Mesodermal cell (in vitro differentiated cells): ENCODE data around the gene ANXA9.

Experiments
- H3K27ac ChIP-seq: 2 replicates; pipeline ENCODE4 v1.7.0; 2013; ENCODE audit warnings: mild to moderate bottlenecking, low read depth, low read length, moderate library complexity; ENCODE audit not compliant: severe bottlenecking
- H3K36me3 ChIP-seq: 2 replicates; pipeline ENCODE4 v1.7.1; 2013; ENCODE audit warnings: mild to moderate bottlenecking, low read length, moderate library complexity; ENCODE audit not compliant: control insufficient read depth, insufficient read depth
- H3K4me1 ChIP-seq: one replicate; pipeline ENCODE4 v1.7.1; 2013; ENCODE audit warnings: mild to moderate bottlenecking, low read length; ENCODE audit not compliant: insufficient read depth, control insufficient read depth, poor library complexity, severe bottlenecking
- H3K4me3 ChIP-seq: 2 replicates; pipeline ENCODE4 v1.7.0; 2013; ENCODE audit warnings: low read length, control low read depth, mild to moderate bottlenecking; ENCODE audit not compliant: insufficient read depth, poor library complexity, severe bottlenecking; ENCODE audit errors: extremely low read depth
- H3K9me3 ChIP-seq: 2 replicates; pipeline ENCODE4 v1.7.1; 2013; ENCODE audit warnings: mild to moderate bottlenecking, low read length, moderate library complexity; ENCODE audit not compliant: control insufficient read depth
- WGBS, 2 experiments: methylation state at CpG; one replicate each; pipeline ENCODE4 v1.1.5; 2013; ENCODE audit warnings: missing lambda C conversion rate in 2 of 2; ENCODE audit not compliant: insufficient coverage in 2 of 2; 5-methylcytosine and 5-hydroxymethylcytosine counted together

Gene ANXA9

DNA sequence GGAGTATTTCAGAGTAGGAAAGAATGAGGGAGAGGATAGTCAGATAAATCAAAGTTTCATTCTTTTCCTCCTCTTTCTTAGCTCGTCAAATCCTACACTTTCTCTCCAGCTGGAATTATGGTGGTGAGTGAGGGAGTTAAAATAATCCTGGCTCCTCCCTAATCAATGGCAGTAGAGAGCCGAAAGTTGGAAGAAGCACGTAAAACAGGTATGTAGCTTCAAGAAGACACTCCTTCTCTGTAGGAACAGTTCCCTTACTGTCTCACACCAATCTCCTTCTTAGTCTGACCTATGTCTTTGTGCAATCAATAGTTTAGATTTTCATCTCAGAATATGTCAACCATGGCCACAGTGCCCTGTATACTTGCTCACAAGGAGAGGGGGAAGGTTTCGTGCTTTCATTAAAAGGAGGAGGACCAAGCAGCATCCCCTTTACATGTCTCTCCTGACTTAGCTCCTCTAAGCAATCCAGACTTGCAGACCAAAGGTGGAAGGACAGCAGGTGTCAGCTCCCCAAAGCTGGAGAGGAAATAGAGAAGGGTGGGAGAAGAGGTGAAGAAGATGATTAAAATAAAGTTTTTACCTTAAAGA, 23.7 kb downstream of the ANXA9 start:
- H3K4me3 ChIP-seq = peak overlapping the region; percentile 35
- H3K27ac ChIP-seq = peak overlapping the region; percentile 99
- H3K9me3 ChIP-seq = no peaks in the 10 kb centered on the region
- peaks cover 15% of the 10 kb centered on the region for H3K4me1 ChIP-seq
- no peaks in the 10 kb centered on the region for H3K36me3 ChIP-seq
- 76% methylated on average over 2 of the region's 4 CpGs; no CpG with 5 or more reads in 1 of the 2 experiments for WGBS, 2 experiments

DNA sequence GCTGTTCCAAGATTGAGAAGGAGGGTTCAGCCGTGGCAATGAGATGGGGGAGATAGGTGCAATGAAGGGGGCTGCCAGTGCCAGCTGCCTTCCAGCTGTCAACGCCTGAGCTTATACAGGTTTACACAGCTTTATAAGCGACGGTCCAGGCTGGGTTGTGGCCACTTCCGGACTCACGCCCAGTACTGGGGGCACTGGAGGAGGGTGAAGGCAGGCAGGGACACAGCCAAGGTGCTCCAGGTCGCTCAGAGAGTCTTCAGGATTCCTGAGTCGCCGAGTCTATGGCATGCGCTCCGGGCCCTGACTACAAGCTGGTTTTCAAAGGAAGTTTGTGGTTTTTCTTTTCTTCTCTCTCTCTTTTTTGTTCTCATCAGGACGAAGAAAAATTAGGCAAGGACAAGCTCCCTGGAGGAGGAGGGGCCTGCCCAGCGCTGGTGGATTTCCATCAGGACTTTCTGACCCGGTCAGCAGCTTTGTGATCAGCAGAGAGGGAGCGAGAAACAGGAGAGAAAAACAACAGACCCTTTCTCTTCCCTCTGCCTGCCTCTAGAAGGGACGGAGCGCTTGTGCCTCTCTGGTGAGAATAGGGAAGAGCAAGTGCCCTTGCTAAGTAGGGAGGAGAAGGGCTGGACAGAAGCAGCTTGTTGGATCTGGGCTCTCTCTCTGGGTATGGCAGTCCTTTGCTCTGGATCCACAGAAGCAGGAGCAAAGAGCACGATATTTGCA, 24.4 kb downstream of the ANXA9 start, which contains the start of gene MINDY1:
Gene MINDY1, minus strand, starts transcription at position 576 of the 726 bp plus-strand sequence. CDS start 4,285 bp downstream, outside the sequence.
- WGBS, 2 experiments = 15 to 23% methylated on average over 9 to 10 of the region's 18 CpGs
- H3K36me3 ChIP-seq = no peaks in the 10 kb centered on the region
- H3K4me3 ChIP-seq = peak within 1 kb of the TSS; percentile 35
- H3K9me3 ChIP-seq = no peaks in the 10 kb centered on the region
- peaks cover 15% of the 10 kb centered on the region for H3K4me1 ChIP-seq
- H3K27ac ChIP-seq = peak within 1 kb of the TSS; percentile 99

DNA sequence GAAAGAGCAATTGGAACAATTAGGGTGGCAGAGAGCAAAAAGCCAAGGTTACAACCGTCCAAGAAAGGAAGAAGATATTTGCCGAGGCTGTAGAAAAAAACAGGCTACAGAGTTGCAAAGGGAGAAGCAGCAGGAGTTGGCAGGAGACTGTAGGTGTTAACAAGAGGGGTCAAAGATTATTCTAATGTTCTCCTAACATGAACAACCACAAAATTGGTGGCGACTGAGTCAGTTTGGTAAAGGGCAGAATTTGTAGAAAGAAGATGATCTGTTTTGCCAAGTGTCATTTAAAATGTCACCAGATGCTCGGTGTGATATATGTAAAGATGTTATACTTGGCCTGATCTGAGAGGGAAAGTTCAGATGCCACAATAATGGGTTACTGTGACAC, 25.8 kb downstream of the ANXA9 start:
- 43% methylated on average over 3 to 4 of the region's 4 CpGs for WGBS, 2 experiments
- peaks cover 15% of the 10 kb centered on the region for H3K4me1 ChIP-seq
- H3K36me3 ChIP-seq = no peaks in the 10 kb centered on the region
- H3K9me3 ChIP-seq = no peaks in the 10 kb centered on the region
- H3K27ac ChIP-seq = peak overlapping the region; percentile 99
- no peak overlapping the region for H3K4me3 ChIP-seq

DNA sequence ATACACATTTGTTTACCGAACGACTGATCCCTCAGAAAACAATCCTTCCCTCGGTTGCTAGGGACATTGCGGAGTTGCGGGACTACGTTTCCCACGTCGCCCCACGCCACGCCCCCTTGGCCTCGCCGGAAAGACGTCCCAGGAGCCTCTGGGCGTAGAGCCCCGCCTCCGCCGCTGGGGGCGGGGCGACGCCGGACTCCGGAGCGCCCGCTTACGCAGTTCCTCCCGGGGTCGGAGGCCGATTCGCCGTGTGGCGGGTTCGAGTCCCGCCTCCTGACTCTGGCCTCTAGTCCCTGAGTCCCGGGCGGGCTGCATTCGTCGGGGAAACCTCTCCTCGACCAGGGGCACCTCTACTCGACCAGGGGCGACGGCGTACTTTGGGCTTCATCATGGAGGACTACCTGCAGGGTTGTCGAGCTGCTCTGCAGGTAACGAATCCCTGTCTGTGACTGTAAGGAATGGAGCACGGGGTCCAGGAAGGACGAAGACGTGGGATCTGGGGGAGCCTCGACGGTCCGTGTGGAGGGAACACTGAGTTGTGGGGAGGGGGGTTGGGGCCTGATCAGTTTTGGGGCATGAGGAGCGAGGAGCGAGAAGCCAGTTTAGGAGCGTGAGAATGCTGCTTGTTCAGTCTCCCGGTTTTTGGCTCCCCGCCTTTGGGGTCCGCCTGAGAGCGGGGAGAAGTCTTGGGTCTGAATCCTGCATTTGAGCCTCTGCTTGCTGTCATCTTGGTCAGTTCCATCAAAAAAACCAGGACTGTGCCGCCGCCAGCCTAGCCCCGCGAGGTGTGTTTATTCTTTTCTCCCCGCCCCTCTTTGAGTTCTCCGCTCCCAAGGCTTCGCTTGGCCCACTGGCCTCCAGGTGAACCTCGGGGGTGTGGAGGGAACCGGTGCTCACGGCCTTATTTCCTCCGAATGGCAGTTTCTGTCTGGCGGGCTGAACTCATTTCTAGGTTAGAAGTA, 26.4 kb downstream of the ANXA9 start, which contains the start of gene PRUNE1:
Gene PRUNE1, plus strand, starts transcription at position 206 of the 962 bp plus-strand sequence. Its CDS starts 184 bp downstream, at position 390.
- Histone ChIP-seq H3K4me1 (peaks cover 15% of the 10 kb centered on the region), H3K27ac (peak within 1 kb of the TSS; percentile 99)

DNA sequence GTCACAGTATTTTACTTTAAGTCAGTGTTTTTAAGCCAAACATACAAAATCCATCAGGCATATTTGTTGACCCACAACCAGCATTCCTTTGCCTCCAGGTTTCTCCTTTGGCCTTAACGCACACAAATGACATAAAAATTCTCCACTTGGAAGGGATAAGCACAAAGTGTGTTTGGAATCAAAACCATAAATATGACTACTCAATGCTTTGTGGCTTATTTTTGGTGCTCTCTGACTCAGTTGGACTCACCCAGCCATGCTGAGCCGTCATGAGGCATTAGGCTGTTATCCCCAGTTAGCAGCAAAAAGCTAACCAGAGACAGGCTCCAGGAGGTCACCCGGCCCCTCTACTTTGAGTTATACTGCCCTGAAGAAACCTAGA, 27.1 kb downstream of the ANXA9 start:
- peaks cover 15% of the 10 kb centered on the region for H3K4me1 ChIP-seq
- H3K9me3 ChIP-seq = no peaks in the 10 kb centered on the region
- H3K27ac ChIP-seq = peak overlapping the region; percentile 55
- H3K4me3 ChIP-seq = peak overlapping the region; percentile 70
- 81 to 83% methylated on average over 2 of the region's 3 CpGs for WGBS, 2 experiments
- H3K36me3 ChIP-seq = no peaks in the 10 kb centered on the region

More for the DNA sequence above, 26.4 kb downstream of the ANXA9 start, which contains the start of gene PRUNE1:
- Histone ChIP-seq H3K9me3 (no peaks in the 10 kb centered on the region), H3K36me3 (no peaks in the 10 kb centered on the region), H3K4me3 (peak within 1 kb of the TSS; percentile 70)
- WGBS, 2 experiments = 2 to 4% methylated on average over 55 to 60 of the region's 69 CpGs

GRCh38 chr1:151009674-151010345, 27.7 kb downstream of the ANXA9 start:
- no peaks in the 10 kb centered on the region for H3K36me3 ChIP-seq
- no peaks in the 10 kb centered on the region for H3K9me3 ChIP-seq
- 100% methylated on average over 4 to 6 of the region's 8 CpGs for WGBS, 2 experiments
- H3K4me1 ChIP-seq = peaks cover 15% of the 10 kb centered on the region
- no peak overlapping the region for H3K4me3 ChIP-seq
- H3K27ac ChIP-seq = no peak overlapping the region

GRCh38 chr1:151010346-151010726, 28.2 kb downstream of the ANXA9 start:
- no peak overlapping the region for H3K27ac ChIP-seq
- H3K9me3 ChIP-seq = no peaks in the 10 kb centered on the region
- 92% methylated on average over 2 of the region's 3 CpGs; no CpG with 5 or more reads in 1 of the 2 experiments for WGBS, 2 experiments
- no peak overlapping the region for H3K4me3 ChIP-seq
- H3K36me3 ChIP-seq = no peaks in the 10 kb centered on the region
- H3K4me1 ChIP-seq = peaks cover 14% of the 10 kb centered on the region

DNA sequence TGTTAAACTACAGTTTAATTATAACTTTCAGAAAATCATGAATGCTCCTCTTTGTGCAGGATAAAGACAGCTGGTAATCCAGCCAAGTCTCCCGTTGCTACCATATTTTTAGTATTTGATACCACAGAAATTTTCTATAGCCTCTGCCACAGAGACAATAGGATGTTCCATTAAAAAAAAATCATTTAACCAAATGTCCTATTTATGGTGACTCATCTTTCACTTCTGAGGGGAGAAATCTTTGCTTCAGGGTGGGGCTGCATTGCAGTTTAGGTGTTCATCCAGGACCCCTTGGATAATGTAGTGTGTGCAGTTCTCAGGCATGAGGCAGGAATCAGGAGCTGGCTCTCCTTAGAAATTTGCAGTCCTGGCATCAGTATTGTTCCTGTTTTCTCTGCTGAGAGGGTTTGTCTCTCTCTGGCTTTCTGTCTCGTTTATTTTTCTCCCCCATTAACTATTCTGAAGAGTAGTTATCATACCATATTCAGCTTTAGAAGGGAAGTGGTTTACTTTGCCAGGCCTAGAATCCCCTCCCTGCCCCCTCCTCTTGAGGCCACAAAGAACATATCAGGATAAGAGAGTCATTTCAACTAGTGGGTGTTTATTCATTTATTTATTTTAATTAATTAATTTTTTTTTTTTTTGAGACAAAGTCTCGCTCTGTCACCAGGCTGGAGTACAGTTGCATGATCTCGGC, 29.2 kb downstream of the ANXA9 start:
- WGBS, 2 experiments = 94 to 100% methylated on average over 1 to 3 of the region's 4 CpGs
- H3K27ac ChIP-seq = no peak overlapping the region
- peaks cover 7% of the 10 kb centered on the region for H3K4me1 ChIP-seq
- H3K4me3 ChIP-seq = no peak overlapping the region
- H3K9me3 ChIP-seq = no peaks in the 10 kb centered on the region
- H3K36me3 ChIP-seq = peaks cover 2% of the 10 kb centered on the region

DNA sequence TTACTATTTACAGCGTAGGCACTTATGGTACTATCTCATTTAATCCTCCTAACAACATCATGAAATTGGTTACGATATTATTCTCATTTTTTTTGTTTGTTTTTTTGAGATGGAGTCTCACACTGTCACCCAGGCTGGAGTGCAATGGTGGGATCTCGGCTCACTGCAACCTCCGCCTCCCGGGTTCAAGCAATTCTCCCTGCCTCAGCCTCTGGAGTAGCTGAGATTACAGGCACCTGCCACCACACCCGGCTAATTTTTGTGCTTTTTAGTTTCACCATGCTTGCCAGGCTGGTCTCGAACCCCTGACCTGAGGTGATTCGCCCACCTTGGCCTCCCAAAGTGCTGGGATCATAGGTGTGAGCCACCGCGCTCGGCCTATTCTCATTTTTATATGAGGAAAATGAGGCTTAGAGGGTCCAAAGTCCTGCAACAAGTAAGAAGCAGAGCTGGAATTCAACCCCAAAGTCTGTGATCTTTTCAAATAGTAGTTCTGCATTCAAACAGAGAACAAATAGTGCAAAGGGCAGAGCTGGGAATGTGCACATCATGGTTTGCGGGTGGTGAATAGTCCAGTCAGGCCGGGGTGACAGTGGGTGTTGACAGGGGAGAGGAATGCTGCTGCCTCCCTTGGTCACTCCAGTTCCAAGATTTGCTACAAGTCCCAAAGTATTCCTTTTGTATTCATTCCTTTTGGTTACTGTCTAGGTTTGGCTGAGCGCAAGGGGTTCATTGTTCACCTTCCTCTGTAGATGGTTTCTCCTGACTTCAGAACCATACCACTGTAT, 30.8 kb downstream of the ANXA9 start:
- H3K4me1 ChIP-seq = peaks cover 2% of the 10 kb centered on the region
- no peak overlapping the region for H3K4me3 ChIP-seq
- WGBS, 2 experiments = 92 to 93% methylated on average over 11 of the region's 14 CpGs
- no peak overlapping the region for H3K27ac ChIP-seq
- no peaks in the 10 kb centered on the region for H3K9me3 ChIP-seq
- H3K36me3 ChIP-seq = peaks cover 2% of the 10 kb centered on the region
